PFSK-1 (cell line): ENCODE data around the gene HDAC7.

Experiments
- POLR2AphosphoS5 ChIP-seq: IDR thresholded peaks from 2 replicates; pipeline ENCODE4 v1.6.1; 2012; ENCODE audit warnings: low read depth, mild to moderate bottlenecking, control low read depth, low read length, moderate library complexity
- REST ChIP-seq, 2 experiments: IDR thresholded peaks; 2 replicates each; pipeline versions ENCODE4 v1.6.1 to v1.8.0; 2011 to 2012; ENCODE audit warnings: low read depth in 2 of 2, low read length in 2 of 2, control low read depth in 1 of 2, inconsistent platforms in 1 of 2, mild to moderate bottlenecking in 1 of 2, moderate library complexity in 1 of 2; ENCODE audit not compliant: insufficient read depth in 1 of 2
- SIN3A ChIP-seq: IDR thresholded peaks from 2 replicates; pipeline ENCODE4 v1.6.1; 2012; ENCODE audit warnings: mild to moderate bottlenecking, low read length, moderate library complexity, borderline replicate concordance; ENCODE audit not compliant: insufficient read depth
- TAF1 ChIP-seq: IDR thresholded peaks from 2 replicates; pipeline ENCODE4 v1.6.1; 2012; ENCODE audit warnings: low read length, control low read depth, borderline replicate concordance; ENCODE audit not compliant: insufficient read depth

GRCh38 chr12:47745485-47746041 lies 74.1 kb downstream of the HDAC7 start:
- TF ChIP-seq POLR2AphosphoS5 (no peak), REST (IDR thresholded peaks at IDR 0.05; ENCODE audit: insufficient read depth in 1 of 2, low read depth in 2 of 2, low read length in 2 of 2) (no peak), TAF1 (no peak), SIN3A (no peak)
